ENCODE measurements around the gene TERB2.

TERB2 gene

DNA sequence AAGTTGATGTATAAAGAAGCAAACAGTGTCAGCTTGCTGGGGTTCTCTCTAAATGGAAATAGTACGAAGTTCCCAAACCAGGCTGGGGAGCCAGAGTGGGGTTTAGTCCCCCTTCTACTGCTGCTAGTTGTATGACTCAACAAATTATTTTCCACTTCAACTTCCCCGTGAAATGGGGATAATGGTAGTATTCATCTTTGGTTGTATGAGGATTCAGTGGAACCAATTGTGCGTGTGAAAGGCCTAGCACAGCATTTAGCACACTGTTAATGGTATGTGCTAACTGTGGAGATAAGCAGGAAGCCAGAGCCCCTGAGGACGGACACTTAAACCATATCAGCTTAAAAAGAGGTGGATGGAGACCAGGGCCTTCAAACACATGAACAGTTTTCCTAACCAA lies 70.7 kb downstream of the TERB2 start (continued):
- TF ChIP-seq ZNF565 (CRISPR knock-in tag; conservative IDR thresholded peaks at IDR 0.05; ENCODE audit: low read depth), result no peak
